ENCODE measurements around the gene BRD3OS. TPM values are rescaled to one million over a fixed set of nuclear protein-coding genes. Genes with fewer than 3 reads are reported as not detected.

The BRD3OS gene
- total RNA-seq, 1 donor from 2014 or later = 14.5 TPM

DNA sequence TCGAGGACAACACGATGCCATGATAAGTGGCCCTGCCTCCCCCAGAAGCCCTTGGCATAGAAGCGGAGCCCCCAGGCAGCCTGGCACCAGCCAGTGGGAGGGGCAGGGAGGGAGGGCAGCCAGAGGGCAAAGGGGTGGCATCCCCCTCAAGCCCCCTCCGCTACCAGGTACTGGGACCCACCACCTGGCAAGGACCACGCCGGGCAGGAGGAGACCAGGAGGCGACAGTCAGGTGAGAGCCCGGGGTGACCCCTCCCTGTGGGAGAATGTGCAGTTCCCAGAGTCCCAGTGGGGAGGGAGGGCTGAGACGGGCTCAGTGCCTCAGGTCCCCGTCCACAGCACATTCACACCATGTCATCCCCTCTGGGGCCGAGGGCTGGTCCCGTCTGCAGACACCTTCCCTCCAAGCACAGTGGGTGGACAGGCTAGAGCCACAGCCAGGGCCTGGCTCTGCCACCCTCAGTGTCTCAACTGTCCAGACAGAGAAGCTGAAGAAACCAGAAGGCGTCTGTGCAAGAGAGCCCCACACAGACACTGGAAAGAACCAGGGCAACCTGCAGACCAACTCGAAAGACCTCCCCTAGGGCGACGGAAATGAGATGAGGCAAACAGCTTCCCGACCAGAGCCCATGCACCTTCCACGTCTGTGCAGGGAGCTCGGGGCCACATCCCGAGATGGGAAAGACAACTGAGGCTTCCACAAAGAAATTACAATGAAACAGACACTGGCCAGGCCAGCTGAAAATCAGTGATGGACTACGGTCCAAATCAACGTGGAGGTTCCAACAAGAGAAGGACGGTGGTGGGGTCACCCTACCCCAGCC is 31.4 kb downstream of the BRD3OS start:
- H3K4me3 Mint-ChIP-seq = no peak overlapping the region
- no peak for DNase-seq (ENCODE audit: low spot score)
- no peaks in the 10 kb centered on the region for H3K4me1 Mint-ChIP-seq (ENCODE audit: low read depth)
- no peaks in the 10 kb centered on the region for H3K9me3 Mint-ChIP-seq
- H3K36me3 Mint-ChIP-seq (ENCODE audit: low read depth) = no peaks in the 10 kb centered on the region
- intact Hi-C loops (cut with micrococcal nuclease) = no loop called here
- no peak overlapping the region for H3K27ac Mint-ChIP-seq
- no peaks in the 10 kb centered on the region for H3K27me3 Mint-ChIP-seq (ENCODE audit: insufficient read depth)

GRCh38 chr9:134057307-134057657 is 32.0 kb downstream of the BRD3OS start:
- H3K27ac Mint-ChIP-seq = no peak overlapping the region

GRCh38 chr9:134057751-134058701 is 32.7 kb downstream of the BRD3OS start:
- intact Hi-C loops (cut with micrococcal nuclease) = no loop called here
- Mint-ChIP-seq H3K4me3 (no peak overlapping the region), H3K27ac (no peak overlapping the region), H3K36me3 (ENCODE audit: low read depth) (no peaks in the 10 kb centered on the region), H3K4me1 (ENCODE audit: low read depth) (no peaks in the 10 kb centered on the region), H3K9me3 (no peaks in the 10 kb centered on the region), H3K27me3 (ENCODE audit: insufficient read depth) (no peaks in the 10 kb centered on the region)
- no peak for DNase-seq (ENCODE audit: low spot score)

More at GRCh38 chr9:134057307-134057657, 32.0 kb downstream of the BRD3OS start:
- intact Hi-C loops (cut with micrococcal nuclease) = no loop called here
- no peaks in the 10 kb centered on the region for H3K4me1 Mint-ChIP-seq (ENCODE audit: low read depth)
- H3K36me3 Mint-ChIP-seq (ENCODE audit: low read depth) = no peaks in the 10 kb centered on the region
- no peaks in the 10 kb centered on the region for H3K9me3 Mint-ChIP-seq
- H3K27me3 Mint-ChIP-seq (ENCODE audit: insufficient read depth) = no peaks in the 10 kb centered on the region
- DNase-seq (ENCODE audit: low spot score) = no peak
- H3K4me3 Mint-ChIP-seq = no peak overlapping the region

DNA sequence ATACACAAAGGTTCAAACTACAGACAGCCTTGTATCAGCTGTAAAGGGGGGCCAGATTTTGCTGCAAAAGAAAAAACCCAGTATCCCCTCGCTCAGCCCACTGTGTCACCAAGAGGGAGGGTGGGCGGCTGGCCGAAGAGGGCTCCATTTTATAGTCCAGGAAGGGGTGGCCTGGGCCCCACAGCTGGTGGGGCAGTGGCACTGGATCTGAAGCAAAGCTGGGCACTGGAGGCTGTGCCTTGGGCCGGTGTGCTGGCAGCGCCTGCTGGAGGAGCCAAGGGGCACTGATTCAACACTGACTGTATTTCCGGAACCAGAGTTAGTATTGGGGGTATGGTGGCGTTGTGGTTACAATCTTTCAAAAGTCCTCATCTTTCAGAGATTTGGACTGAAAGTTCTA is 33.4 kb downstream of the BRD3OS start:
- Mint-ChIP-seq H3K4me1 (ENCODE audit: low read depth) (no peaks in the 10 kb centered on the region), H3K27me3 (ENCODE audit: insufficient read depth) (no peaks in the 10 kb centered on the region), H3K27ac (no peak overlapping the region), H3K9me3 (no peaks in the 10 kb centered on the region), H3K36me3 (ENCODE audit: low read depth) (no peaks in the 10 kb centered on the region), H3K4me3 (no peak overlapping the region)
- intact Hi-C loops (cut with micrococcal nuclease) = no loop called here
- no peak for DNase-seq (ENCODE audit: low spot score)

DNA sequence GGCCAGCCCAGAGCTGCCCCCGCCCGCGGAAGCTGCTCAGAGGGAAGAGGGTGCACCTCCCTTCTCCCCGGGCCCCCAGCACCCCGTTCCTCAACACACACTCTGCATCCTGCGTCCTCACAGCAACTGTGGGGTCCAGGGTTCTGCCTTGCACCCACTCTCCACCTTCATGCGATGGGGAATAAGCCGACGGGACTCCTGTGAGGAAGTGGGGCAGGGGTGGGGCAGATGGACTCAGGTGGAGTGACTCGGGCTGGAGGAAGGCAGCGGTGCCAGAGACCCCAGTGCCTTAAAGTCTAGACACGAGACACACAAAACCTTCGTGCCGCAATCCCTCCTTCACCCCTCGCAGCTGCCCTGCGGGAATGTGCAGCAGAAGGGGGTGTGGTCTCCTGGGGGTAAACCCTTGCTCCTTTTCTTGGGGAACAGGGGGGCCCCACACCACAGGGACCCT is 33.9 kb downstream of the BRD3OS start:
- H3K4me3 Mint-ChIP-seq = no peak overlapping the region
- DNase-seq (ENCODE audit: low spot score) = no peak
- H3K9me3 Mint-ChIP-seq = no peaks in the 10 kb centered on the region
- intact Hi-C loops (cut with micrococcal nuclease) = no loop called here
- H3K27ac Mint-ChIP-seq = no peak overlapping the region
- H3K36me3 Mint-ChIP-seq (ENCODE audit: low read depth) = no peaks in the 10 kb centered on the region
- H3K4me1 Mint-ChIP-seq (ENCODE audit: low read depth) = no peaks in the 10 kb centered on the region
- no peaks in the 10 kb centered on the region for H3K27me3 Mint-ChIP-seq (ENCODE audit: insufficient read depth)

GRCh38 chr9:134059661-134060395 is 34.5 kb downstream of the BRD3OS start:
- no peak for DNase-seq (ENCODE audit: low spot score)

DNA sequence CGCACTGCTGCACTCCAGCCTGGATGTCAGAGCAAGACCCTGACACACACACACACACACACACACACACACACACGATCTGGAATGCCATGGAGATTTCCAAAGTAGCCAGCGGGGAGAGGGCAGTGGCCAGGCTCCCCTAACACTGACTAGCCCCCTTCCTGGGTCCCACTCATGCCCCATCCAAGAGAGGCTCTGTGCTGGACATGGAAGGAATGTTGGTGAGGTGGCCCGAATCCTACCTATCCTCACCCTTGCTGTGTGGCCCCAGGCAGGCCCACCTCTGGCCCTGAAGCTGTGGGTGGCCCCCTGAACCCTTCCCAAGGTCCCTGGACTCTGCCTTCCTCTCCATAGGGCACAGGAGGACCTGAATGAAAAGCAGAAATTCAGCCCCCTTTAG is 35.3 kb downstream of the BRD3OS start:
- H3K36me3 Mint-ChIP-seq (ENCODE audit: low read depth) = no peaks in the 10 kb centered on the region
- H3K4me3 Mint-ChIP-seq = no peak overlapping the region
- peaks cover 2% of the 10 kb centered on the region for H3K4me1 Mint-ChIP-seq (ENCODE audit: low read depth)
- peak overlapping the region; percentile 40 for H3K27ac Mint-ChIP-seq
- H3K9me3 Mint-ChIP-seq = no peaks in the 10 kb centered on the region
- DNase-seq (ENCODE audit: low spot score) = no peak
- intact Hi-C loops (cut with micrococcal nuclease) = no loop called here
- no peaks in the 10 kb centered on the region for H3K27me3 Mint-ChIP-seq (ENCODE audit: insufficient read depth)

More at GRCh38 chr9:134059661-134060395, 34.5 kb downstream of the BRD3OS start:
- Mint-ChIP-seq H3K36me3 (ENCODE audit: low read depth) (no peaks in the 10 kb centered on the region), H3K27ac (peak overlapping the region; percentile 34), H3K27me3 (ENCODE audit: insufficient read depth) (no peaks in the 10 kb centered on the region), H3K9me3 (no peaks in the 10 kb centered on the region), H3K4me1 (ENCODE audit: low read depth) (no peaks in the 10 kb centered on the region), H3K4me3 (no peak overlapping the region)
- intact Hi-C loops (cut with micrococcal nuclease) = no loop called here

- Mint-ChIP-seq H3K27ac (no peak overlapping the region), H3K4me3 (no peak overlapping the region), H3K4me1 (ENCODE audit: low read depth) (peaks cover 8% of the 10 kb centered on the region), H3K9me3 (no peaks in the 10 kb centered on the region), H3K27me3 (ENCODE audit: insufficient read depth) (no peaks in the 10 kb centered on the region), H3K36me3 (ENCODE audit: low read depth) (no peaks in the 10 kb centered on the region)
- intact Hi-C loops (cut with micrococcal nuclease) = no loop called here
- DNase-seq (ENCODE audit: low spot score) = no peak
Observed at GRCh38 chr9:134061019-134061687, 35.9 kb downstream of the BRD3OS start.

- H3K9me3 Mint-ChIP-seq = no peaks in the 10 kb centered on the region
- no peak overlapping the region for H3K27ac Mint-ChIP-seq
- H3K27me3 Mint-ChIP-seq (ENCODE audit: insufficient read depth) = no peaks in the 10 kb centered on the region
- H3K4me3 Mint-ChIP-seq = no peak overlapping the region
- intact Hi-C loops (cut with micrococcal nuclease) = no loop called here
- no peaks in the 10 kb centered on the region for H3K36me3 Mint-ChIP-seq (ENCODE audit: low read depth)
- peaks cover 14% of the 10 kb centered on the region for H3K4me1 Mint-ChIP-seq (ENCODE audit: low read depth)
- no peak for DNase-seq (ENCODE audit: low spot score)
Observed at GRCh38 chr9:134061688-134062371, 36.5 kb downstream of the BRD3OS start.

- no peak overlapping the region for H3K27ac Mint-ChIP-seq
Observed at GRCh38 chr9:134062461-134063087, 37.3 kb downstream of the BRD3OS start.

GRCh38 chr9:134063088-134063570 is 37.8 kb downstream of the BRD3OS start:
- intact Hi-C loops (cut with micrococcal nuclease) = no loop called here
- Mint-ChIP-seq H3K27me3 (ENCODE audit: insufficient read depth) (no peaks in the 10 kb centered on the region), H3K4me1 (ENCODE audit: low read depth) (peaks cover 14% of the 10 kb centered on the region), H3K4me3 (no peak overlapping the region), H3K27ac (no peak overlapping the region), H3K36me3 (ENCODE audit: low read depth) (no peaks in the 10 kb centered on the region), H3K9me3 (no peaks in the 10 kb centered on the region)
- no peak for DNase-seq (ENCODE audit: low spot score)

More at GRCh38 chr9:134062461-134063087, 37.3 kb downstream of the BRD3OS start:
- Mint-ChIP-seq H3K4me3 (peak overlapping the region; percentile 33), H3K27me3 (ENCODE audit: insufficient read depth) (no peaks in the 10 kb centered on the region), H3K4me1 (ENCODE audit: low read depth) (peaks cover 14% of the 10 kb centered on the region), H3K36me3 (ENCODE audit: low read depth) (no peaks in the 10 kb centered on the region), H3K9me3 (no peaks in the 10 kb centered on the region)
- intact Hi-C loops (cut with micrococcal nuclease) = no loop called here
- no peak for DNase-seq (ENCODE audit: low spot score)

All from activated T-helper 1 cell treated with anti-CD3 and anti-CD28 coated beads, Interleukin-12 subunit alpha, Interleukin-12 subunit beta, Interleukin-2, Interleukin-4 antibody, amounts not matched to agents 30 ng/mL and 10 ng/mL and 1 ng/mL, durations not matched to agents 14 hours and 24 hours and 36 hours (primary cell).